HG03103 (cell line): ENCODE results near the gene PDE8A.
"Not testable (repeated sequence)": the region's sequence is repeated elsewhere in the genome, so short reads cannot be mapped to it uniquely, and the experiment has no call there.

Source experiments
- ATAC-seq: cut with Tn5 transposase; IDR thresholded peaks from one replicate; pipeline ENCODE4 v1.9.1; 2021; ENCODE audit warnings: low read depth; ENCODE audit not compliant: unreplicated experiment

PDE8A gene

DNA sequence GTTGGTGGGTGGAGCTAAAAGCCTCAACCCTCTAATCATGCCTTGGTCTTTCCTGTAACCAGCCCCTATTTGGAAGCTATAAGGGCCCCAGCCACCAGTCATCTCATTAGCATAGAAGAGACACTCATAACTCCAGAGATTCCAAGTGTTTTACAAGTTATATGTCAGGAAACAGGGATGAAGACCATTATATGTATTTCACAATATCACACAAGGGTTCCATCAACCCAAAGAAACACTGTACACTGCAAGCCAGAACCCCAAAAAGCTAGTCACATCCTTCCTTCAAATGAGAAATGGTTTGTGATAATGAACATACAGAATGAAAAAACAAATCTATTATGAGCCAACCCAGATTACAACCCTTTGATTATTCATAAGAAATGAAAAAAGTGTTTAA lies 175.7 kb downstream of the PDE8A start:
- ATAC-seq, result no peak

DNA sequence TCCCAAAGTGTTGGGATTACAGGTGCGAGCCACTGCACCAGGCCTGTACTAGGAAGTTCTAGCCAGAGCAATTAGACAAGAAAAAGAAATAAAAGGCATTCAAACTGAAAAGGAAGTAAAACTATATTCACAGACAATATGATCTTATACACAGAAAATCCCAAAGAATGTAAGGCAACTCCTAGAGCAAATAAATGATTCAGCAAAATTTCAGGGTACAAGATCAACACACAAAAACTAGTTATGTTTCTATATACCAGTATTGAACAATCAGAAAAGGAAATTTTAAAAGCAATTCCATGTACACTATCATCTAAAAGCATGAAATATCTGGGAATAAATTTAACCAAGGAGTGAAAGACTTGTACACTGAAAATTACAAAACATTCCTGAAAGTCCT lies 180.6 kb downstream of the PDE8A start:
- no peak for ATAC-seq

DNA sequence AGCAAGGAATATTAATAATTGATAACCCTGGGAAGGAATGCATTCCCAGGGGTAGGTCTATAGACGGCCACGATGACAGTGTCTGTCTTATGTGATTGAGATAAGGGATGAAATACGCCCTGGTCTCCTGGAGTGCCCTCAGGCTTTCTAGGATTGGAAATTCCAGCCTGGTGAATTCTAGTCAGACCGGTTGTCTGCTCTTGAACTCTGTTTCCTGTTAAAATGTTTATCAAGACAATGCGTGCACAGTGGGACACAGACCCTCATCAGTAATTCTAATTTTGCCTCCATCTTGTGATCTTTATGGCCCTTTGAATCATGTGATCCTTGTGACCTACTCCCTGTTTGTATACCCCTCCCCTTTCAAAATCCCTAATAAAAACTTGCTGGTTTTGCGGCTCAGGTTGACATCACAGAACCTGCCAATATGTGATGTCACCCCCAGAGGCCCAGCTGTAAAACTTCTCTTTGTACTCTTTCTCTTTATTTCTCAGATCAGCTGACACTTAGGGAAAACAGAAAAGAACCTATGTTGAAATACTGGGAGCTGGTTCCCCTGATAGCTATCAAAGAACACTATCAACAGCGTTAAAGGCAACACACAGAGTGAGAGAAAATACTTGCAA lies 183.3 kb downstream of the PDE8A start:
- no peak for ATAC-seq

DNA sequence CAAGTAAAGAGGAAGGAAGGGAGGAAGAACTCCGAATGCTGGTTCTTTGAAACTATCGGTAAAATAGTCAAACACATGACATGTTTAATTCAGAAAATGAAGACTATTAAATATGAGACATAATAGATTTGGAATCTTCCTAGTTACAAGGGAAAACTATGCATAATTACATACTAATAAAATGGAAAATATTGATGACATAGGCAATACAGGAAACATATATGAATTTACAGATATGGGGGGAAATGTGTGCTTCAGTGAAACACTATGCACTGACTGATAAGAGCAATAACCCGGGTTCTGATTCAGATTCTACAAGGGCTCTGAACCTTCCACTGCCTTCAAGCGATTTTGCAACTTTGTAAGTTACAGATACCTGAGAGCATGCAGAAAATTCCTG lies 185.9 kb downstream of the PDE8A start:
- no peak for ATAC-seq

DNA sequence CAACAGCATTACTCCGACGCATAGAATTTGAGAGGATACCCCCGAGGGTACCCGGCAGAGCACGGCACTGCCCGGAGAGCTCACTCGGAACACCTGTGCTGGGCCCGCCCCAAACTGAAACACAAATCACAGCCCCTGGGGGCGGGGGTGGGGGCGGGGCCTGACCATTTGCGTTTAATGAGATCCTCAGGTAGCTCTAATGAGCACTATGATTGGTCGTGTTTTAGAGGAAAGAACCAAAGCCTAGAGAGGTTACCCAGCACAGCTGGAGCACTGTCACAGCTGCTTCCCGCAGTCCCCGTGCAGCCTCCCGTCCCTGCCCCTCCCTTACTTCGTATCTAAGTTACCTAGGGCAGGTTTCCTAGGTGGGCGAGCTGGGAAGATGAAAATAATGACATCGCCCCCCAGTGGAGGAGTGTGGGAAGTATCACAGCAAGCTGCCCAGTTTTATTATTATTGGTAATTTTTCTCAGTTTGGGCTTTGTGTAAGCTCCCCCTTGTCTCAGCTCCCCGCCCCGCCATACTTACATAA lies 187.1 kb downstream of the PDE8A start:
- ATAC-seq, result no peak

DNA sequence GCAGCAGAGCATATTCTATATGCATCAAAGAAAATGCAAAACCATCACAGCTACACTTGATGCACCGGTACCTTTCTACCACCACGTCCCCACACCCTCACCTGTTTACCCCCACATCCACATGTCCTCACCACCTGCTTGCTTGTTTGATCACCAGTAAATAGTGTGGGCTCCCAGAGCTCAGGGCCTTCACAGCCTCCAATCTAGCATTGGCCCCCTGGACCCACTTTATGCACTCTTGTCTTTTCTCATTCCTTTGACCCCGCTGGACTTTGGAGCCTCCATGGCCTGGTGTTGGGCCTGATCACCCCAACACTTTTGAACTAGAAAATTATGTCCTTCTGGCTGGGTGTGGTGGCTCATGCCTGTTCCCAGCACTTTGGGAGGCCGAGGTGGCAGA lies 190.1 kb downstream of the PDE8A start:
- ATAC-seq, result no peak

DNA sequence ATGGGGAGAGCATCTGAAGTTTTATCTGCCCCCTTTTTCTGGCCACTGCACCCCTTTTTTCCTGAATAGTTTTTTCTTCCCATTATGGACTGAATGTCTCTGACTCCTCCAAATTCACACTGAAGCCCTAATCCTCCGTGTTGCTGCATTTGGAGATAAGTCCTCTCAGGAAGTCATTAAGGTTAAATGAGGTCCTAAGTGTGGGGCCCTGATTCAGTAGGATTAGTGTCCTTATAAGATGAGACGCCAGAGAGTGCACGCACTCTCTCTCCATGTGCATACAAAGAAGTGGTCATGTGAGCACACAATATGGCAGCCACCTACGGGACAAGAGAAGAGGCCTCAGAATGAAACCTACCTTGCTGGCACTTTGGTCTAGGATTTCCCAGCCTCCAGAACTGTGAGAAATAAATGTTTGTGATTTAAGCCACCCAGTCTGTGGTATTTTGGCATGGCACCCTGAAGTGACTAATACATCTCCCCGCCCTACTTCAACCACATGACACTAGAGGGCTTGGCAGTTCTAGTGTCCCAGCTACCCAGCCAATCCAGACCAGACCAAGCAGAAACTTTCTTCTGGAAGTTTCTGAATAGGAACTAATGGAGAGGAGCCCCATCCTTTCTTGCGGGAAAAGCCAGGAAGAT lies 191.3 kb downstream of the PDE8A start:
- no peak for ATAC-seq

DNA sequence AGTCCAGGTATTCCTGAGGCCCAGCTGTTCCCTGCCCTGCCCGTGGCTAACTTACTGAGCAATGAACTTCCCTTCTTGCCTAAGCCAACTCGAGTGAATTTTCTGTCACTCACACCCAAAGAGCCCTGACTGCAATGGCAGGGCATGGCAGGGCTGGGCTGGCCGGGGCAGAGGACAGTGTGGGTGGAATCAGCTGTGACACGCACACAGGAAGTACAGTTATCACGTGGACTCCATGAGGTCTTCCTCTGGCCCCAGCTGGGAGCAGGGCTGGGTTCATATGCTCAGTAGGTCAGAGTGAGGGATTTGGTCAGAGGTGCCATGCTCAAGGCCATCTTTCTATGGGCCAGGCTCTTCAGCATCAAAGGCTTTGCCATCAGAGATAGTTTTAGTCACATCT lies 192.0 kb downstream of the PDE8A start:
- ATAC-seq, result not testable (repeated sequence)

DNA sequence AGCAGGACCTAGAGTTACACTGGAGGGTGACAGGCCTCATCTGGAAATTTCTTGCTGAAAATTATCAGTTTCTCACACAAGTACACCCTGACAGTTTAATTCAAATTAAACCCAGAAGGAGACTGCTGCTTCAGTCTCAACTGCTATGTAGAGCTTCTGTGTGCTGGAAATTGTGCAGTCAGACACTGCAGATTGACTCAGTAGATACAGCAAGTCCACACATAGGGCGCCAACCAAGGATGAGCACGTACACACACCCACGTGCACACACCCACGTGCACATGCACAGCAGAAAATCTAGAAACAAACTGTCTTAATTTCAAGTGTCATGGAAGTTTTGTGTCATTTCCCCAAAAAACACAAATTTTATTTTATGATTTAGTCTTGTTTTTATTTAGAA lies 192.9 kb downstream of the PDE8A start:
- ATAC-seq, result no peak

DNA sequence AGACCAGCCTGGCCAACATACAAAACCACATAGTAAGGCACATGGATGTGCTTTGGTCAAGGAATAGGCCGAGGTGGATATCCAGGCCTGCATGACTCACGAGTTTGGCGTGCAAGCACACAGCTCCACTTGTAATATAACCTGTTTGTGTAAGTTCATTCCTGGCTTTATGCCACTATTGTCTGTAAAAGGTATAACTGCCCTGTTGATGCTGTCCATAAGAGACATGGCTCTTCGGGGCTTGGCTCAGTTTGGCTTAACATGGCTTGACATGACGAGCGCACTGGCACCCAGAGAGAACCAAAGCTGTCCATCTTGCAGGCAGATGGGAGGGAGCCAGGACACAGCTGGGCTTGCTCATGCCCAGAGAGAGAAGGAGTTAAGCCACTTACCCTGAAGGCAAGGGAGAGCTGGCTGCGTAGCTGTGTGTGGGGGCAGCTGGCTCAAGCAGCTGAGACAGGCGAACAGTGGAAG lies 195.4 kb downstream of the PDE8A start:
- ATAC-seq, result not testable (repeated sequence)

DNA sequence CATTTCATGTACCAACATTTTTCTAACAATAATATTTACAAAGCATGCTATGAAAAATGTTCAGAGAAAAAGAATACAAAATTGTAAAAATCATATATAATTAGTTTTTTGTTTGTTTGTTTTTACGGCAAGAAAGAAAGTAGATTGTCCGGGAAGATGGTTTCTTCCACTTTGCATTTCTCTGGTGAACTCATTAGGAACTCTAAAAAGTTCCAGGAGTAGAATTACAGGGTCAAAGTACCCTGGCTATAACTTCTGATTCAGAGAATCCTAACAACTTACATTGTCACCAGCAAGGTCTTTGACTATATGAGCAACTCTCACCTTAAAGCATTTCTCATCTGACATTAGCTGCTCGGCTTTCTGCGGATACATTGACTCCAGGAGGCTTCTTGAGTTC lies 196.7 kb downstream of the PDE8A start:
- ATAC-seq, result no peak

DNA sequence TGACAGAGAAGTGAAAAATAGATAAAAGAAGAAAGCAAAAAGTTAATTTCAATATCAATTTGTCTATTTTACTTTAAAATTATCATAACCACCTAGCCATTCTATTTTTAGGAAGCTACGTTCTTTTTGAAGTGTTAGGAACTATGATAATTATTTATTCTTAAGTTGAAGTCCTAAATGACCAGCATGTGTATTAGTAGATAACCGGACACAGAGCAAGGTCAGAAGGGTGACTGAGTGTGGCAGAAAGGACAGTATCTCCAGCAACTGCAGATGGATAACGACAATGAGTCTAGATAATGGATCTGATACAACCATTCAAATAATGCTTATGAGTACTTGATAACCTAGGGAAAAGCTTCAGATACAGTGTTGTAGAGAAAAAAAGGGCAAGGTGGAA lies 198.0 kb downstream of the PDE8A start:
- no peak for ATAC-seq

DNA sequence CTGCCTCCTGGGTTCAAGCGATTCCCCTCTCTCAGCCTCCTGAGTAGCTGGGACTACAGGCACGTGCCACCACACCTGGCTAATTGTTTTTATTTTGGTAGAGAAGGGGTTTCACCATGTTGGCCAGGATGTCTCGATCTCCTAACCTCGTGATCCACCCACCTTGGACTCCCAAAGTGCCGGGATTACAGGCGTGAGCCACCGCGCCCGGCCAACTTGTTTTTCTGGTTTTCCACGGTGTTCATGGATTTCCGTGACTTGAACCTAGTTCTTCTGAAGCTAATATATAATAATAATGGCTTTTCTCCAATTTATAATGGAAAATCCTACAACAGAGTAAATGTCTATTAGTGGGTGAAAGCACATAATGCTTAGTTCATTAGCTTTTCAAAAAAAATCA lies 203.7 kb downstream of the PDE8A start:
- not testable (repeated sequence) for ATAC-seq

DNA sequence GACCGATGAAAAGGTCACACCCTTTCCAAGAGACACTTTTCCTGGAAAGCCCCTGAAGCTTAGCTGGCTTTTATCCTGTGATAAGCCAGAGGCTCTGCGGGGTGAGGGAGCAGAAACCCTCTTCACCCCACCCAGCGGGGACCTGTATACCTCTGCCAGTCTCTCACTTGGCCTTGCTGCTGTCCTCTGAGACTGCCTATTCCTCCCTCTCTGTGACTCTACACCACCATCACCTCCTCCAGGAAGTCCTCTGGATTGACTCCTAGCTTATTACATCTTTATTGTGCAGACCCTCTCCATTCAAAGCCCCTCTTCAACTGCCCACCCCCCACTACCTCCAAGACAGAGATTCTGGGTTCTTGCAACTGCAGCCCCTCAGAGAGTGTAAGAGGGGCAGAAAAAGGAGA lies 206.5 kb downstream of the PDE8A start:
- ATAC-seq, result not testable (repeated sequence)
